Measurements from ENCODE around the gene CHAF1A. TPM values are rescaled to one million over a fixed set of nuclear protein-coding genes. Genes with fewer than 3 reads are reported as not detected.

Gene CHAF1A
- total RNA-seq, 1 experiment from 2014 or later = 16.7 TPM

DNA sequence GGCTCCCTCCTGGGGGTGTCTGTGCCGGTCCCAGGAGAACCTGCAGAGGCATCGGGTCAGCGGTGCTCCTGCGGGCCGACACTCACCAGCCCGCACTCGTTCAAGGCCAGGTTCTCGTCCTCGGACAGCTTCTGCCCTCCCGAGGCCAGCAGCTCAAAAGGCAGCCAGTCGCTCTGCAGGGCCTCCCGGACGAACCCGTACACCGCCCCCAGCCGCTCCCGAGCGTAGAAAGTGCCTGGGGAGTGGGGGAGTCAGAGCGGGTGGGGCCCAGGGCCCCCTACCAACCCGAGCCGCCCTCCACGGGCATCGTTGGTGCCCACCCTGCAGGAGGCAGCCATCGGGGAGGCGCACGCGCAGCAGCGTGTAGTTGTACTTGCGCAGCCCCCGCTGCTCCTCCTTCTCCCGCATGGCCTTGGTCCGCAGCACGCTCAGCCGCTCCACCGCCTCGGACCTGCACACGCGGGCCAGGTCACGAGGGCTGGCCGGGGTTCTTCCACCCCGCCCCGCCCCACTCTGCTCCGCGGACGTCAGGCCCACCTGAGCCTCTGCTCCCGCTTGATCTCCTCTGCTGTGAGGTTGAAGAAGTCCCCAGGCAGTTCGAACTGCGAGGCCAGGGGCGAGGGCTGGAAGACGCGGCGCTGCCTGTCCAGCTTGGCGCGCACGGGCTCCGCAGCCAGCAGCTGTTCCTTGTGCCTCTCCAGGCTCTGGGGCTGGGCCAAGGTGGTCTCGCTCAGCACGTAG lies 43.7 kb downstream of the CHAF1A start:
- ChIA-PET POLR2A (interaction anchor here (1.0 kb wide), 1 partner anchor 10 kb away, joined by 3 read pairs; no protein-coding TSS in a partner anchor), CTCF (interaction anchor here (0.6 to 0.9 kb wide), 3 partner anchors 25 to 78 kb away, joined by 3 to 5 read pairs (median 3); no protein-coding TSS in a partner anchor)
- TF ChIP-seq, protein P1, sequence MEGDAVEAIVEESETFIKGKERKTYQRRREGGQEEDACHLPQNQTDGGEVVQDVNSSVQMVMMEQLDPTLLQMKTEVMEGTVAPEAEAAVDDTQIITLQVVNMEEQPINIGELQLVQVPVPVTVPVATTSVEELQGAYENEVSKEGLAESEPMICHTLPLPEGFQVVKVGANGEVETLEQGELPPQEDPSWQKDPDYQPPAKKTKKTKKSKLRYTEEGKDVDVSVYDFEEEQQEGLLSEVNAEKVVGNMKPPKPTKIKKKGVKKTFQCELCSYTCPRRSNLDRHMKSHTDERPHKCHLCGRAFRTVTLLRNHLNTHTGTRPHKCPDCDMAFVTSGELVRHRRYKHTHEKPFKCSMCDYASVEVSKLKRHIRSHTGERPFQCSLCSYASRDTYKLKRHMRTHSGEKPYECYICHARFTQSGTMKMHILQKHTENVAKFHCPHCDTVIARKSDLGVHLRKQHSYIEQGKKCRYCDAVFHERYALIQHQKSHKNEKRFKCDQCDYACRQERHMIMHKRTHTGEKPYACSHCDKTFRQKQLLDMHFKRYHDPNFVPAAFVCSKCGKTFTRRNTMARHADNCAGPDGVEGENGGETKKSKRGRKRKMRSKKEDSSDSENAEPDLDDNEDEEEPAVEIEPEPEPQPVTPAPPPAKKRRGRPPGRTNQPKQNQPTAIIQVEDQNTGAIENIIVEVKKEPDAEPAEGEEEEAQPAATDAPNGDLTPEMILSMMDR (IDR thresholded peaks at IDR 0.05; ENCODE audit: unreplicated experiment) = no peak
- no TSS peak for BruUV-seq (replicated peaks)
- no peak for DNase-seq (ENCODE audit: unreplicated experiment)
- H3K36me3 Mint-ChIP-seq (ENCODE audit: insufficient read depth, unreplicated experiment) = peaks cover 56% of the 10 kb centered on the region
- H3K27me3 Mint-ChIP-seq (ENCODE audit: insufficient read depth, unreplicated experiment) = no peaks in the 10 kb centered on the region
- H3K4me3 Mint-ChIP-seq (ENCODE audit: unreplicated experiment) = no peak overlapping the region
- no peak overlapping the region for H3K27ac Mint-ChIP-seq (ENCODE audit: low read depth, unreplicated experiment)
- H3K9me3 Mint-ChIP-seq (ENCODE audit: unreplicated experiment) = no peaks in the 10 kb centered on the region
- no peaks in the 10 kb centered on the region for H3K4me1 Mint-ChIP-seq (ENCODE audit: insufficient read depth, unreplicated experiment)
- intact Hi-C loops (cut with micrococcal nuclease) = no loop called here

DNA sequence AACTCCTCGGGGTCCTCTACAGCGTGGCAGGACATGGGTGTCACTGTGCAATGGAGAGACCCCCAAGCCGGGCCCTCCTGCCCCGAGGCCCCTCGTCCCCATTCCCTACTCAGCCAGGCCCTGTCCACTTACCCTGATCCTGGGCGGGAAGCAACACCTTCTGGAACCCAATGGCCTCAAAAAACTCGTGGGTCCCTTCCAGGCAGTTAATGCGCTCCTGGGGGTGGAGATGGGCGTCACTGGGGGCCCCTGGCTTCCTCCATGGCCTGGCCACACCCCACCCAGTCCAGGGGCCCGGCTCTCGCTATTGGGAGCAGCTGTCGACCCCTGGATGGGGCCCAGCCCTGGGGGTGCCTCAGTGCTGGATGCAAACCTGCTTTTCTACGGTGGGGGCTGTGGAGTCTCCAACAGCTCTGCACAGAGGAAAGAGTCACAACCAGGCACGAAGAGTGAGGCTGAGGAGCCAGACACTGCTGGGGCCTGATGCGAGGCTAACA lies 44.3 kb downstream of the CHAF1A start:
- H3K4me3 Mint-ChIP-seq (ENCODE audit: unreplicated experiment) = no peak overlapping the region
- no TSS peak for BruUV-seq (replicated peaks)
- H3K27ac Mint-ChIP-seq (ENCODE audit: low read depth, unreplicated experiment) = no peak overlapping the region
- H3K9me3 Mint-ChIP-seq (ENCODE audit: unreplicated experiment) = no peaks in the 10 kb centered on the region
- H3K27me3 Mint-ChIP-seq (ENCODE audit: insufficient read depth, unreplicated experiment) = no peaks in the 10 kb centered on the region
- peaks cover 62% of the 10 kb centered on the region for H3K36me3 Mint-ChIP-seq (ENCODE audit: insufficient read depth, unreplicated experiment)
- TF ChIP-seq, protein P1 (IDR thresholded peaks at IDR 0.05; ENCODE audit: unreplicated experiment) = no peak
- H3K4me1 Mint-ChIP-seq (ENCODE audit: insufficient read depth, unreplicated experiment) = no peaks in the 10 kb centered on the region
- ChIA-PET POLR2A (no interaction called here), CTCF (no interaction called here)
- intact Hi-C loops (cut with micrococcal nuclease) = no loop called here
- DNase-seq (ENCODE audit: unreplicated experiment) = no peak

DNA sequence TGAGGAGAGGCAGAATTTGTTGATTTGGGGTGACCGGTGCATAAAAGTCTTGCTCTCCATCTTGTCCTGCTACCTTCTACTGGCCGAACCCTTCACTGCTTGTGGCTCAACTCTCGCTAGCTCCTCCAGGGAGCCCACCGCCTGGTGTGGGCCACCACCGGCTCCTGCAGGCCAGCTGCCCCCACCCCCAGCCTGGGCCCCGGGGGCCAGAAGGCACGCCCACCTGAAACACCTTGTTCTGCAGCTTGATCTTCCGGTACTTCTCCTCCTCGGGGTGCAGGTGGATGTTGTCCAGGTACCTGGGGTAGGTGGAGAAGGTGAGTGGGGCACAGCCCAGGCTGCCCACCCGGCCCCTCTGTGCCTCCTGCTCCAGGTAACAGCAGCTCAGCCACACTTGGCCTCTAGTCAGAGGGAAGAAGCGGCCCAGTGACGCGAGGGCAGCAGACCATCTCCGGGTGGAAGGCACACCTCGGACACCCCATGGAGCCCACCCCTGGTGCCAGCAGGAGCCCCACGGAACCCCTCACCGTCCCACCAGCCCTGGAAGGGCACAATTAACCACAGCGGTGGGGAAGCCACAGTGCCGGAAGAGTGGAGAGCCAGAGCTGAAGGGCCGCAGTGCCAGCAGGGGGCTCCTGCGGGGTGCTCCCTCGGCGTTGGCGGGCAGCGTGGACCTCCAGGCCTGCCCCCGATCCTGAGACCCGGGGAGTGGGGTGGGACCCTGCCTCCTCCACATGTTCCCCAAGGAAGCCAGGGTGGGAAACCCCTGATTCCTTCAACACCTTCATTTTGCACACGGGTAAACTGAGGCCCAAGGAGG lies 45.1 kb downstream of the CHAF1A start:
- no peaks in the 10 kb centered on the region for H3K4me1 Mint-ChIP-seq (ENCODE audit: insufficient read depth, unreplicated experiment)
- H3K36me3 Mint-ChIP-seq (ENCODE audit: insufficient read depth, unreplicated experiment) = peaks cover 70% of the 10 kb centered on the region
- H3K9me3 Mint-ChIP-seq (ENCODE audit: unreplicated experiment) = no peaks in the 10 kb centered on the region
- TF ChIP-seq, protein P1 (IDR thresholded peaks at IDR 0.05; ENCODE audit: unreplicated experiment) = no peak
- no peak overlapping the region for H3K4me3 Mint-ChIP-seq (ENCODE audit: unreplicated experiment)
- no peak overlapping the region for H3K27ac Mint-ChIP-seq (ENCODE audit: low read depth, unreplicated experiment)
- POLR2A ChIA-PET = no interaction called here
- CTCF ChIA-PET = no interaction called here
- no TSS peak for BruUV-seq (replicated peaks)
- intact Hi-C loops (cut with micrococcal nuclease) = no loop called here
- no peak for DNase-seq (ENCODE audit: unreplicated experiment)
- H3K27me3 Mint-ChIP-seq (ENCODE audit: insufficient read depth, unreplicated experiment) = no peaks in the 10 kb centered on the region
